NT2/D1 (cell line): ENCODE data around the gene LRCH2.

Experiments used
- SUZ12 ChIP-seq: IDR thresholded peaks from 2 replicates; pipeline ENCODE4 v1.6.1; 2011; ENCODE audit not compliant: insufficient read length, insufficient read depth; ENCODE audit errors: extremely low read depth
- YY1 ChIP-seq: IDR thresholded peaks from 2 replicates; pipeline ENCODE4 v1.6.1; 2011; ENCODE audit not compliant: insufficient read length, insufficient read depth
- ZNF274 ChIP-seq: IDR thresholded peaks from 2 replicates; pipeline ENCODE4 v1.6.1; 2011; ENCODE audit warnings: mild to moderate bottlenecking, low read depth, low read length

DNA sequence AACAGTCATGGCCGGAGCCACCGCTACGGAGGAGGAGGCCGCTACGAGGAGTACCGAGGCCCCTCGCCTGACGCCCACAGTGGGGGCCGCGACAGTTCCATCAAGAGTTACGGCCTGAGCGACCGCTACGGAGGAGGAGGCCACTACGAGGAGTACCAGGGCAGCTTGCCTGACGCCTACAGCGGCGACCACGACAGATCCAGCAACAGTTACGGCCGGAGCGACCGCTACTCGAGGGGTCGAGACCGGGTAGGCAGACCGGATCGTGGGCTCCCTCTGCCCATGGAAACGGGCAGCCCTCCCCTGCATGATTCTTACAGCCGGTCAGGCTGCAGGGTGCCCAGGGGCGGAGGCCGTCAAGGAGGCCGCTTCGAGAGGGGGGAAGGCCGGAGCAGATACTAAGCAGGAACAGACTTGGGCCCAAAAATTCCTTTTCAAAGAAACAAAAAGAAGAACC is 41.6 kb downstream of the LRCH2 start:
- TF ChIP-seq ZNF274 (no peak), YY1 (no peak), SUZ12 (no peak)
